Measurements from ENCODE around the gene OLA1. TPM values are rescaled to one million over a fixed set of nuclear protein-coding genes. Genes with fewer than 3 reads are reported as not detected.

Gene OLA1
- polyA plus RNA-seq, 1 of the 3 experiments (the other 2 are of a cell fraction): 46.9 TPM

DNA sequence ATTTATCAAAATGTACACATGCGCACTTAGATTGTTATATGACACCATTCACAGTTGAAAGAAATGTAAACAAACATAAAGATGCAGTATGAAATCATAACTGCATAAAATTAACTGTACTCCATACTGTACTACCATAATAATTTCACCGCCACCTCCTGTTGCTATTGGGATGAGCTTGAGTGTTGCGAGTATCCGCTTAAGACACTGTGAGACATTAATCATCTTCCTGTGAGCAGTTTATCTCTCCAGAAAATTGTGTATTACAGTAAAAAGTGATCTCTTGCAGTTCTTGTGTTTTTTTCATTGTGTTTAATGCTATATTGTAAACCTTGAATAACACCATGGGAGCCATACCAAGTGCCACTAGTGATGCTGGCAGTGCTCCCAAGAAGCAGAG, 46.1 kb downstream of the OLA1 start:
- no peak overlapping the region for H3K9ac ChIP-seq
- TF ChIP-seq RAD21 (IDR thresholded peaks at IDR 0.05; ENCODE audit: low read length): no peak
- TF ChIP-seq CHD2 (IDR thresholded peaks at IDR 0.05; ENCODE audit: low read length, partially characterized antibody): no peak
- TF ChIP-seq GABPA (IDR thresholded peaks at IDR 0.05; ENCODE audit: low read depth): no peak
- no peak for TF ChIP-seq MXI1 (IDR thresholded peaks at IDR 0.05; ENCODE audit: low read depth, low read length)
- no peak for TF ChIP-seq RFX5 (IDR thresholded peaks at IDR 0.05; ENCODE audit: low read length)
- TF ChIP-seq NRF1 (IDR thresholded peaks at IDR 0.05; ENCODE audit: low read depth, low read length): no peak
- POLR2A ChIA-PET: no interaction called here
- CTCF ChIA-PET: no interaction called here
- no peak overlapping the region for H2AFZ ChIP-seq (ENCODE audit: low read depth)
- 98% methylated on average over 4 of the region's 4 CpGs for WGBS (ENCODE audit: low lambda C conversion rate)
- H3K27me3 ChIP-seq (ENCODE audit: insufficient read depth): no peaks in the 10 kb centered on the region
- H4K20me1 ChIP-seq (ENCODE audit: insufficient read depth): no peaks in the 10 kb centered on the region
- no peaks in the 10 kb centered on the region for H3F3A ChIP-seq (replicated peaks; ENCODE audit: insufficient read depth)
- H3K36me3 ChIP-seq (replicated peaks in 1 of 2; ENCODE audit: control insufficient read depth in 1 of 2, insufficient read depth in 2 of 2, low read length in 1 of 2): peaks cover 0 to 10% of the 10 kb centered on the region in 2 experiments
- H3K9me2 ChIP-seq: no peaks in the 10 kb centered on the region
- H3K27ac ChIP-seq (ENCODE audit: low read depth in 2 of 2, low read length in 1 of 2): no peak overlapping the region
- no peaks in the 10 kb centered on the region; a peak in 2 of 4 replicates for H3K4me1 ChIP-seq (ENCODE audit: control insufficient read depth in 1 of 2, insufficient read depth in 2 of 2, low read depth in 1 of 2, low read length in 1 of 2)
- H3K9me3 ChIP-seq: no peaks in the 10 kb centered on the region
- H3K4me3 ChIP-seq (ENCODE audit: low read depth in 2 of 2, low read length in 1 of 2): no peak overlapping the region
- no peak overlapping the region for H3K4me2 ChIP-seq
- peaks cover 72% of the 10 kb centered on the region for H3K79me2 ChIP-seq (ENCODE audit: insufficient read depth)
- DNase-seq: no peak

DNA sequence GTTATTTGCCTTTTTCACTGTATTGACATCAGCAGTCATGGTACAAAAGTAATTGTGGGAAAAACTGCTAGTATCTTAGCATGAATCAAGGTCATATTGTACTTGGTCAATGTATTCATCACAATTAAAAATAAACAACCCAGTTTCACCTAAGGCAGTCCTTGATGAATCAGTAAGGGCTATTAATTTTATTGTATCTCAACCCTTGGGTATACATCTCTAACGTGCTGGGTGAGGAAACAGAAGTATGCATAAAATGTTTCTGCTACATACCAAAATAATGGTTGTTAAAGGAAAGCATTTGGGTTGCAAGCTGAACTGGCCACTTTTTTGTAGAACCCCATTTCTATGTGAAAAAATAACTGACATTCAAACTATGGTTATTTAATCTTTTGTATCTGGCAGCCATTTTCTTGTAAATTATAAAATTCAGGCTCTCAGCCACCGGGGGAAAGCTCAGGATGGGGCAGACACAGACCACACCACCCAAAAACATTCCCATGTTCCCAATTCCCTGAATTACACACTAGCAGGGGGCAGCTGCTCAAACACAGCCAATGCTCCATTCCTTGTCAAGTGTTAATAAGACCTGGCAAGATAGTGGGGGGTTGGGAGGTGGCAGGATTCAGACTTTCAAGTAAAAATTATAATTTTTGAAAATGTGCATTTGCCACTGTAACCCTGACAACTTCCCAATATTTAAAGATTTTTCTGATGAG, 49.3 kb downstream of the OLA1 start:
- Histone ChIP-seq H3K36me3 (replicated peaks in 1 of 2; ENCODE audit: control insufficient read depth in 1 of 2, insufficient read depth in 2 of 2, low read length in 1 of 2) (peaks cover 0 to 16% of the 10 kb centered on the region in 2 experiments), H4K20me1 (ENCODE audit: insufficient read depth) (peaks cover 3% of the 10 kb centered on the region; the same call in 1 of the 2 replicates), H3K79me2 (ENCODE audit: insufficient read depth) (peaks cover 68% of the 10 kb centered on the region), H2AFZ (ENCODE audit: low read depth) (no peak overlapping the region), H3K27ac (ENCODE audit: low read depth in 2 of 2, low read length in 1 of 2) (no peak overlapping the region), H3K9me3 (no peaks in the 10 kb centered on the region), H3K4me2 (no peak overlapping the region), H3K27me3 (ENCODE audit: insufficient read depth) (no peaks in the 10 kb centered on the region), H3K9me2 (no peaks in the 10 kb centered on the region), H3K4me1 (ENCODE audit: control insufficient read depth in 1 of 2, insufficient read depth in 2 of 2, low read depth in 1 of 2, low read length in 1 of 2) (no peaks in the 10 kb centered on the region; a peak in 1 of 4 replicates), H3F3A (replicated peaks; ENCODE audit: insufficient read depth) (peaks cover 3% of the 10 kb centered on the region), H3K4me3 (ENCODE audit: low read depth in 2 of 2, low read length in 1 of 2) (no peak overlapping the region), H3K9ac (no peak overlapping the region)
- POLR2A ChIA-PET: no interaction called here
- no peak for DNase-seq
- TF ChIP-seq ELF1 (IDR thresholded peaks at IDR 0.05): no peak
- TF ChIP-seq, protein P1, sequence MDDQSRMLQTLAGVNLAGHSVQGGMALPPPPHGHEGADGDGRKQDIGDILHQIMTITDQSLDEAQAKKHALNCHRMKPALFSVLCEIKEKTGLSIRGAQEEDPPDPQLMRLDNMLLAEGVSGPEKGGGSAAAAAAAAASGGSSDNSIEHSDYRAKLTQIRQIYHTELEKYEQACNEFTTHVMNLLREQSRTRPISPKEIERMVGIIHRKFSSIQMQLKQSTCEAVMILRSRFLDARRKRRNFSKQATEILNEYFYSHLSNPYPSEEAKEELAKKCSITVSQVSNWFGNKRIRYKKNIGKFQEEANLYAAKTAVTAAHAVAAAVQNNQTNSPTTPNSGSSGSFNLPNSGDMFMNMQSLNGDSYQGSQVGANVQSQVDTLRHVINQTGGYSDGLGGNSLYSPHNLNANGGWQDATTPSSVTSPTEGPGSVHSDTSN (IDR thresholded peaks at IDR 0.05): no peak
- no peak for TF ChIP-seq NFIC (IDR thresholded peaks at IDR 0.05; ENCODE audit: borderline replicate concordance)
- no peak for TF ChIP-seq TAF1 (IDR thresholded peaks at IDR 0.05; ENCODE audit: borderline replicate concordance, low read depth, low read length)
- TF ChIP-seq, protein P2, sequence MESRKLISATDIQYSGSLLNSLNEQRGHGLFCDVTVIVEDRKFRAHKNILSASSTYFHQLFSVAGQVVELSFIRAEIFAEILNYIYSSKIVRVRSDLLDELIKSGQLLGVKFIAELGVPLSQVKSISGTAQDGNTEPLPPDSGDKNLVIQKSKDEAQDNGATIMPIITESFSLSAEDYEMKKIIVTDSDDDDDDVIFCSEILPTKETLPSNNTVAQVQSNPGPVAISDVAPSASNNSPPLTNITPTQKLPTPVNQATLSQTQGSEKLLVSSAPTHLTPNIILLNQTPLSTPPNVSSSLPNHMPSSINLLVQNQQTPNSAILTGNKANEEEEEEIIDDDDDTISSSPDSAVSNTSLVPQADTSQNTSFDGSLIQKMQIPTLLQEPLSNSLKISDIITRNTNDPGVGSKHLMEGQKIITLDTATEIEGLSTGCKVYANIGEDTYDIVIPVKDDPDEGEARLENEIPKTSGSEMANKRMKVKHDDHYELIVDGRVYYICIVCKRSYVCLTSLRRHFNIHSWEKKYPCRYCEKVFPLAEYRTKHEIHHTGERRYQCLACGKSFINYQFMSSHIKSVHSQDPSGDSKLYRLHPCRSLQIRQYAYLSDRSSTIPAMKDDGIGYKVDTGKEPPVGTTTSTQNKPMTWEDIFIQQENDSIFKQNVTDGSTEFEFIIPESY (IDR thresholded peaks at IDR 0.05; ENCODE audit: borderline replicate concordance, low read depth): no peak
- CTCF ChIA-PET: no interaction called here
- WGBS (ENCODE audit: low lambda C conversion rate): 75% methylated on average over 2 of the region's 2 CpGs
